ENCODE results near the gene COX6A2.

DNA sequence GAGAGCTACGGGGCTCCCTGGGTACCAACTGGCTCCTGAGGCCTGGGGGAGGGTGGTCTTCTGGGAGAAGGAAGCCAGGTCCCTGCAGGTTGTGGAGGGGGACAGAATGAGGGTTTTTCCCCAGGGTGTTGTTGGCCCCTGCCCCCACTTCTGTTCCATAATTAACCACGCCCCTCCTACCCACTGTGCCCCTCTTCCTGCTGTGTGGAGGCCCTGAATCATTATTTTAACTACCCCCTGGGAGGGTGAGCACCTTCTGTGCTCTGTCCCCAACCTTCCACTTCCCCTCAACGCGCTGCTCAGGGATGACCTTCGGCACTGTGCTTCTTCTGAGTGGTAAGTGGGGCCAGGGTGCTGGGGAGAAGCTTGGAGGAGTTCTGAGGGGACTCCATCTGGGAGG lies 35.1 kb downstream of the COX6A2 start, which contains the start of gene ITGAD:
- TF ChIP-seq, protein P1, sequence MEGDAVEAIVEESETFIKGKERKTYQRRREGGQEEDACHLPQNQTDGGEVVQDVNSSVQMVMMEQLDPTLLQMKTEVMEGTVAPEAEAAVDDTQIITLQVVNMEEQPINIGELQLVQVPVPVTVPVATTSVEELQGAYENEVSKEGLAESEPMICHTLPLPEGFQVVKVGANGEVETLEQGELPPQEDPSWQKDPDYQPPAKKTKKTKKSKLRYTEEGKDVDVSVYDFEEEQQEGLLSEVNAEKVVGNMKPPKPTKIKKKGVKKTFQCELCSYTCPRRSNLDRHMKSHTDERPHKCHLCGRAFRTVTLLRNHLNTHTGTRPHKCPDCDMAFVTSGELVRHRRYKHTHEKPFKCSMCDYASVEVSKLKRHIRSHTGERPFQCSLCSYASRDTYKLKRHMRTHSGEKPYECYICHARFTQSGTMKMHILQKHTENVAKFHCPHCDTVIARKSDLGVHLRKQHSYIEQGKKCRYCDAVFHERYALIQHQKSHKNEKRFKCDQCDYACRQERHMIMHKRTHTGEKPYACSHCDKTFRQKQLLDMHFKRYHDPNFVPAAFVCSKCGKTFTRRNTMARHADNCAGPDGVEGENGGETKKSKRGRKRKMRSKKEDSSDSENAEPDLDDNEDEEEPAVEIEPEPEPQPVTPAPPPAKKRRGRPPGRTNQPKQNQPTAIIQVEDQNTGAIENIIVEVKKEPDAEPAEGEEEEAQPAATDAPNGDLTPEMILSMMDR (IDR thresholded peaks at IDR 0.05) = no peak
- TF ChIP-seq TAF1 (IDR thresholded peaks at IDR 0.05; ENCODE audit: borderline replicate concordance, low read depth, low read length) (no peak), FOSL2 (IDR thresholded peaks at IDR 0.05; ENCODE audit: borderline replicate concordance, low read depth) (no peak), EP300 (IDR thresholded peaks at IDR 0.05; ENCODE audit: borderline replicate concordance in 1 of 2, low read depth in 1 of 2, low read length in 1 of 2) (no peak), EZH2phosphoT487 (IDR thresholded peaks at IDR 0.05; ENCODE audit: borderline replicate concordance, low read depth) (no peak), POLR2AphosphoS5 (IDR thresholded peaks at IDR 0.05; ENCODE audit: low read depth, low read length) (no peak)
- TF ChIP-seq, protein P2, sequence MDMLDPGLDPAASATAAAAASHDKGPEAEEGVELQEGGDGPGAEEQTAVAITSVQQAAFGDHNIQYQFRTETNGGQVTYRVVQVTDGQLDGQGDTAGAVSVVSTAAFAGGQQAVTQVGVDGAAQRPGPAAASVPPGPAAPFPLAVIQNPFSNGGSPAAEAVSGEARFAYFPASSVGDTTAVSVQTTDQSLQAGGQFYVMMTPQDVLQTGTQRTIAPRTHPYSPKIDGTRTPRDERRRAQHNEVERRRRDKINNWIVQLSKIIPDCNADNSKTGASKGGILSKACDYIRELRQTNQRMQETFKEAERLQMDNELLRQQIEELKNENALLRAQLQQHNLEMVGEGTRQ (IDR thresholded peaks at IDR 0.05; ENCODE audit: borderline replicate concordance, low read depth, low read length) = no peak
